Kidney epithelial cell (primary cell): ENCODE measurements around the gene NFIB. TPM values are rescaled to one million over a fixed set of nuclear protein-coding genes. Genes with fewer than 3 reads are reported as not detected.

Experiments used
- DNase-seq: peaks from one replicate; pipeline ENCODE4 v3.0.0-alpha.2; 2010; ENCODE audit warnings: low read depth
- H3K27me3 ChIP-seq: 2 replicates; pipeline ENCODE4 v1.6.0; 2011; ENCODE audit warnings: low read length; ENCODE audit not compliant: control insufficient read depth, insufficient read depth
- H3K36me3 ChIP-seq: 2 replicates; pipeline ENCODE4 v1.5.1; 2011; ENCODE audit warnings: low read length; ENCODE audit not compliant: control insufficient read depth, insufficient read depth
- H3K4me3 ChIP-seq: 2 replicates; pipeline ENCODE4 v1.5.1; 2011; ENCODE audit warnings: low read depth, mild to moderate bottlenecking, control low read depth, low read length
- total RNA-seq: library from RNA; depleted of rRNA; stranded (reverse); fragments of >200 nt; gene quantifications from 2 replicates; pipeline ENCODE4 v1.2.3, GENCODE V29; 2015
- TF ChIP-seq, protein P1 (sequence below): IDR thresholded peaks from 2 replicates; pipeline ENCODE4 v1.5.1; 2011; ENCODE audit warnings: mild to moderate bottlenecking, moderate library complexity, low read length, control low read depth, inconsistent platforms; ENCODE audit not compliant: insufficient read depth, poor library complexity, severe bottlenecking

Gene NFIB
- total RNA-seq, 1 donor from 2014 or later: 3.3 TPM

GRCh38 chr9:14136646-14137370, 177.1 kb downstream of the NFIB start:
- Histone ChIP-seq H3K36me3 (no peaks in the 10 kb centered on the region), H3K4me3 (no peak overlapping the region), H3K27me3 (no peaks in the 10 kb centered on the region)
- DNase-seq: no peak
- TF ChIP-seq, protein P1, sequence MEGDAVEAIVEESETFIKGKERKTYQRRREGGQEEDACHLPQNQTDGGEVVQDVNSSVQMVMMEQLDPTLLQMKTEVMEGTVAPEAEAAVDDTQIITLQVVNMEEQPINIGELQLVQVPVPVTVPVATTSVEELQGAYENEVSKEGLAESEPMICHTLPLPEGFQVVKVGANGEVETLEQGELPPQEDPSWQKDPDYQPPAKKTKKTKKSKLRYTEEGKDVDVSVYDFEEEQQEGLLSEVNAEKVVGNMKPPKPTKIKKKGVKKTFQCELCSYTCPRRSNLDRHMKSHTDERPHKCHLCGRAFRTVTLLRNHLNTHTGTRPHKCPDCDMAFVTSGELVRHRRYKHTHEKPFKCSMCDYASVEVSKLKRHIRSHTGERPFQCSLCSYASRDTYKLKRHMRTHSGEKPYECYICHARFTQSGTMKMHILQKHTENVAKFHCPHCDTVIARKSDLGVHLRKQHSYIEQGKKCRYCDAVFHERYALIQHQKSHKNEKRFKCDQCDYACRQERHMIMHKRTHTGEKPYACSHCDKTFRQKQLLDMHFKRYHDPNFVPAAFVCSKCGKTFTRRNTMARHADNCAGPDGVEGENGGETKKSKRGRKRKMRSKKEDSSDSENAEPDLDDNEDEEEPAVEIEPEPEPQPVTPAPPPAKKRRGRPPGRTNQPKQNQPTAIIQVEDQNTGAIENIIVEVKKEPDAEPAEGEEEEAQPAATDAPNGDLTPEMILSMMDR: no peak

- Histone ChIP-seq H3K4me3 (no peak overlapping the region), H3K36me3 (no peaks in the 10 kb centered on the region), H3K27me3 (no peaks in the 10 kb centered on the region)
- TF ChIP-seq, protein P1: no peak
- DNase-seq: no peak
Measured at GRCh38 chr9:14136047-14136635, 177.8 kb downstream of the NFIB start.

DNA sequence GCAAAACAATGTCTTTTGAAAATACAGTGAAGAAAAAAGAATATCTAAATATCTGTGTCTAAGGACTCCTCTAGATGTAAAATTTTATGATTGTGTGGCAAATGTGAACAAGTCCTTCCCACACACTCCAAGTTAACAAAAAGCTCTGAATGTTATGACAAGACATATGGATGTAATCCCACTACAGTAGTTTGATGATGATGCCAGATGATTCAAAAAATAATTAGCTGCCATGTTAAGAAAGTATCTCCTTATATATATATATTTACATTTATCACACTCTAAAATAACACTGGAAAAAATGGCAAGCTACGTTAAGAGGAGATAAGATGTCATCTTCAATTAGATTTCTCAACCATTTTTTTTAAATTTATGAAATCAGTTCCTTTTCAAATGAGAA, 178.5 kb downstream of the NFIB start:
- TF ChIP-seq, protein P1: no peak
- no peaks in the 10 kb centered on the region for H3K36me3 ChIP-seq
- no peaks in the 10 kb centered on the region for H3K27me3 ChIP-seq
- DNase-seq: no peak
- no peak overlapping the region for H3K4me3 ChIP-seq

DNA sequence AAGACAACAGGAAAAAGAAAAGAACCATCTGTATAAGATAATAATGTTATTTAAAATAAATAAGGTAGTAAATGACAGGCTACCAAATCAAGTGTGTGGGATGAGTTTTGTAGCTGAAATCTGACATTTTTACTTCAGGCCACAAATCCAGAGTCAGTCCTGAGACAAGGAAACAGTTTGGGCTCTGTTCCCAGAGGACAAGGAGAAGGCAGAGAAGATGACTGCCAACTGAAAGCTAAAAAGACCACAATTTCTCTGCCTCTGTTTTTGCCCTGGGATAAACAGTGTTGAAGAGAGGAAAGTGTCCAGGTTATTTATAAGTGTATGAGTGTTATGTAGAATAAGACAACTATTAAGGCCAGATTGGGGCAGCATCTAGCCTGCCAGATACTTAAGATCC, 180.5 kb downstream of the NFIB start:
- Histone ChIP-seq H3K4me3 (no peak overlapping the region), H3K27me3 (no peaks in the 10 kb centered on the region), H3K36me3 (no peaks in the 10 kb centered on the region)
- TF ChIP-seq, protein P1: no peak
- no peak for DNase-seq

- Histone ChIP-seq H3K36me3 (no peaks in the 10 kb centered on the region), H3K4me3 (no peak overlapping the region), H3K27me3 (no peaks in the 10 kb centered on the region)
- TF ChIP-seq, protein P1: no peak
- DNase-seq: no peak
Measured at GRCh38 chr9:14132775-14133174, 181.2 kb downstream of the NFIB start.
